NCI-H526 (cell line): Measurements from ENCODE around the gene LHPP.

Source experiments
- DNase-seq, 2 experiments: peaks; one replicate each; lab custom pipeline; 2025; lab: John Stamatoyannopoulos, UW

LHPP gene

GRCh38 chr10:124659380-124659779 is 197.8 kb downstream of the LHPP start:
- no peak for DNase-seq

- no peak for DNase-seq
These were observed 198.9 kb downstream of the LHPP start for GRCh38 chr10:124660404-124661125.

GRCh38 chr10:124661660-124662180 is 200.1 kb downstream of the LHPP start:
- DNase-seq = no peak

GRCh38 chr10:124663228-124663627 is 201.6 kb downstream of the LHPP start:
- DNase-seq = no peak
